GM12892 (cell line): ENCODE data around the gene MRPL43.

Experiments
- DNase-seq: peaks from one replicate; pipeline ENCODE4 v3.0.0; 2011; ENCODE audit not compliant: insufficient read length
- FAIRE-seq: peaks from 2 replicates; lab custom pipeline; 2011; peaks lifted over from hg19 to GRCh38; lab: Jason Lieb, UNC
- POLR2A ChIP-seq: IDR thresholded peaks from 2 replicates; pipeline ENCODE4 v1.6.1; 2011; ENCODE audit warnings: low read depth, low read length, control low read depth
- POLR2AphosphoS5 ChIP-seq: IDR thresholded peaks from 2 replicates; pipeline ENCODE4 v1.6.1; 2011; ENCODE audit warnings: low read depth, low read length, control low read depth
- TAF1 ChIP-seq: IDR thresholded peaks from 2 replicates; pipeline ENCODE4 v1.6.1; 2011; ENCODE audit warnings: low read depth, mild to moderate bottlenecking, control low read depth, low read length, borderline replicate concordance

MRPL43 gene

GRCh38 chr10:101000127-101000914, 13.0 kb upstream of the MRPL43 start:
- TF ChIP-seq TAF1 (no peak), POLR2A (no peak), POLR2AphosphoS5 (no peak)
- FAIRE-seq (no peak), DNase-seq (no peak)

- DNase-seq (no peak), FAIRE-seq (no peak)
- no peak for TF ChIP-seq TAF1
- no peak for TF ChIP-seq POLR2A
- TF ChIP-seq POLR2AphosphoS5: no peak
These were observed 12.4 kb upstream of the MRPL43 start, which contains the start of gene LZTS2 for GRCh38 chr10:100999742-101000126. TSS of gene LZTS2 (plus strand) at chr10:100999808. CDS start at chr10:101002539, 2,731 bp downstream.

- DNase-seq: peak; percentile 94
- no peak for FAIRE-seq
- TF ChIP-seq POLR2A (0 out of 2 replicates have a peak, but pooled peaks have one; percentile 31), POLR2AphosphoS5 (no peak), TAF1 (no peak)
These were observed 11.9 kb upstream of the MRPL43 start for GRCh38 chr10:100998991-100999741.

- peak; percentile 92 for FAIRE-seq
- peak; percentile 74 for DNase-seq
- no peak for TF ChIP-seq TAF1
- TF ChIP-seq POLR2AphosphoS5: no peak
- TF ChIP-seq POLR2A: no peak
These were observed 11.1 kb upstream of the MRPL43 start for GRCh38 chr10:100998183-100998990.

GRCh38 chr10:100997360-100998182, 10.3 kb upstream of the MRPL43 start:
- DNase-seq: peak; percentile 80
- peak; percentile 42 for FAIRE-seq
- TF ChIP-seq POLR2A (no peak), POLR2AphosphoS5 (no peak), TAF1 (no peak)

GRCh38 chr10:100996678-100997359, 9.5 kb upstream of the MRPL43 start:
- DNase-seq (peak; percentile 67), FAIRE-seq (no peak)
- TF ChIP-seq TAF1: no peak
- TF ChIP-seq POLR2A: no peak
- TF ChIP-seq POLR2AphosphoS5: no peak

GRCh38 chr10:100995181-100995580, 7.9 kb upstream of the MRPL43 start:
- no peak for DNase-seq
- TF ChIP-seq POLR2AphosphoS5 (no peak), TAF1 (no peak), POLR2A (no peak)
- no peak for FAIRE-seq

- no peak for TF ChIP-seq TAF1
- no peak for TF ChIP-seq POLR2A
- TF ChIP-seq POLR2AphosphoS5: no peak
- DNase-seq (no peak), FAIRE-seq (no peak)
These were observed 6.8 kb upstream of the MRPL43 start for GRCh38 chr10:100993986-100994708.

- TF ChIP-seq TAF1 (no peak), POLR2AphosphoS5 (no peak), POLR2A (no peak)
- DNase-seq (no peak), FAIRE-seq (no peak)
These were observed 1.8 kb upstream of the MRPL43 start for GRCh38 chr10:100989088-100989487.
